GM23248 (cell line): ENCODE results near the gene THOP1. TPM values are rescaled to one million over a fixed set of nuclear protein-coding genes. Genes with fewer than 3 reads are reported as not detected.

Experiments
- DNase-seq: peaks from one replicate; pipeline ENCODE4 v3.0.0-alpha.2; 2015
- H2AFZ ChIP-seq: fragments of 200-600 bp; sonication (generic); 2 replicates; pipeline ENCODE4 v1.6.1; 2016; ENCODE audit warnings: antibody characterized with exemption
- H3F3A ChIP-seq: fragments of 200-600 bp; sonication (generic); 2 replicates; pipeline ENCODE4 v1.6.1; 2016; ENCODE audit warnings: mild to moderate bottlenecking, antibody characterized with exemption, mixed run types; ENCODE audit not compliant: insufficient read depth
- H3K27ac ChIP-seq: fragments of 200-600 bp; sonication (generic); 2 replicates; pipeline ENCODE4 v1.5.1; 2016; ENCODE audit warnings: mild to moderate bottlenecking
- H3K27me3 ChIP-seq: fragments of 200-600 bp; sonication (generic); replicated peaks from 2 replicates; pipeline ENCODE4 v1.6.1; 2016; ENCODE audit warnings: mild to moderate bottlenecking; ENCODE audit not compliant: insufficient read depth
- H3K36me3 ChIP-seq: fragments of 200-600 bp; sonication (generic); 2 replicates; pipeline ENCODE4 v1.6.1; 2016; ENCODE audit warnings: low read depth, mild to moderate bottlenecking
- H3K4me1 ChIP-seq: fragments of 200-600 bp; sonication (generic); 2 replicates; pipeline ENCODE4 v1.6.1; 2016; ENCODE audit warnings: mild to moderate bottlenecking; ENCODE audit not compliant: insufficient read depth
- H3K4me2 ChIP-seq: fragments of 200-600 bp; sonication (generic); one replicate; pipeline ENCODE4 v1.6.1; 2016; ENCODE audit warnings: mild to moderate bottlenecking; ENCODE audit not compliant: unreplicated experiment
- H3K4me3 ChIP-seq: fragments of 200-600 bp; sonication (generic); 2 replicates; pipeline ENCODE4 v1.5.1; 2016; ENCODE audit warnings: mild to moderate bottlenecking
- H3K79me2 ChIP-seq: fragments of 200-600 bp; sonication (generic); 2 replicates; pipeline ENCODE4 v1.6.1; 2016; ENCODE audit warnings: mild to moderate bottlenecking; ENCODE audit not compliant: insufficient read depth
- H3K9ac ChIP-seq: fragments of 200-600 bp; sonication (generic); 2 replicates; pipeline ENCODE4 v1.6.1; 2016; ENCODE audit warnings: mild to moderate bottlenecking
- H3K9me2 ChIP-seq: fragments of 200-600 bp; sonication (generic); 2 replicates; pipeline ENCODE4 v1.6.1; 2016; ENCODE audit warnings: mixed run types, mild to moderate bottlenecking, moderate library complexity; ENCODE audit not compliant: insufficient read depth
- H3K9me3 ChIP-seq: fragments of 200-600 bp; sonication (generic); one replicate; pipeline ENCODE4 v1.6.1; 2017; ENCODE audit warnings: low read depth
- H4K20me1 ChIP-seq: fragments of 200-600 bp; sonication (generic); 2 replicates; pipeline ENCODE4 v1.6.0; 2016; ENCODE audit not compliant: insufficient read depth
- EZH2 ChIP-seq: fragments of 200-600 bp; sonication (generic); IDR thresholded peaks from 2 replicates; pipeline ENCODE4 v1.6.1; 2018; ENCODE audit warnings: antibody characterized with exemption, mild to moderate bottlenecking; ENCODE audit not compliant: insufficient read depth, poor library complexity, severe bottlenecking
- EZH2phosphoT487 ChIP-seq: fragments of 200-600 bp; sonication (generic); IDR thresholded peaks from 2 replicates; pipeline ENCODE4 v1.6.1; 2018; ENCODE audit warnings: antibody characterized with exemption, moderate library complexity, mild to moderate bottlenecking, low read depth; ENCODE audit not compliant: insufficient read depth
- WGBS, 2 experiments: methylation state at CpG; one replicate each; pipeline ENCODE4 v1.1.6; 2015 to 2017; ENCODE audit warnings: low lambda C conversion rate in 2 of 2, low coverage in 1 of 2; ENCODE audit errors: missing lambda C conversion rate in 2 of 2; 5-methylcytosine and 5-hydroxymethylcytosine counted together
- in situ Hi-C: fragments of 300-500 bp; cut with MboI; formaldehyde crosslinking; loops from 2 replicates; pipeline ENCODE4 v1.15.0; 2020
- polyA plus RNA-seq: library from polyadenylated mRNA; unstranded; fragments of >200 nt; fragmentation: Nextera tagmentation; extraction: Ambion mirVana; gene quantifications from 2 replicates; pipeline ENCODE4 v1.2.1, GENCODE V29; 2016
- total RNA-seq: library from RNA; depleted of rRNA; stranded (reverse); fragments of >200 nt; shearing (Covaris generic); gene quantifications from 2 replicates; pipeline ENCODE4 v1.2.3, GENCODE V29; 2014

The THOP1 gene
- total and polyA plus RNA-seq, 2 experiments from 2014 or later, result 64.8 to 136 TPM

- H3K4me3 ChIP-seq, result no peak overlapping the region
- no peak overlapping the region for H3K4me2 ChIP-seq
- H3K79me2 ChIP-seq, result no peaks in the 10 kb centered on the region
- no peak for DNase-seq
- H3K36me3 ChIP-seq, result no peaks in the 10 kb centered on the region; the same call in 1 of the 2 replicates
- H3K4me1 ChIP-seq, result no peaks in the 10 kb centered on the region
- in situ Hi-C loops, result no loop called here
- no peaks in the 10 kb centered on the region for H3K9me3 ChIP-seq
- no peak overlapping the region for H2AFZ ChIP-seq
- H3K9me2 ChIP-seq, result no peaks in the 10 kb centered on the region
- no peak overlapping the region for H3K27ac ChIP-seq
- TF ChIP-seq EZH2, result no peak
- TF ChIP-seq EZH2phosphoT487, result no peak
- no peaks in the 10 kb centered on the region for H3K27me3 ChIP-seq
- no peaks in the 10 kb centered on the region for H3F3A ChIP-seq
- no peak overlapping the region for H3K9ac ChIP-seq
- no peaks in the 10 kb centered on the region for H4K20me1 ChIP-seq
- WGBS, 2 experiments, result 96 to 97% methylated on average over 17 of the region's 17 CpGs
Measured at GRCh38 chr19:2802826-2803225, 17.5 kb downstream of the THOP1 start.

GRCh38 chr19:2803486-2804155 is 18.3 kb downstream of the THOP1 start:
- H3K9me3 ChIP-seq, result no peaks in the 10 kb centered on the region
- no peak overlapping the region for H3K9ac ChIP-seq
- in situ Hi-C loops, result no loop called here
- no peaks in the 10 kb centered on the region; the same call in 1 of the 2 replicates for H3K36me3 ChIP-seq
- no peaks in the 10 kb centered on the region for H3K4me1 ChIP-seq
- TF ChIP-seq EZH2 (no peak), EZH2phosphoT487 (no peak)
- H3K4me3 ChIP-seq, result no peak overlapping the region
- DNase-seq, result no peak
- WGBS, 2 experiments, result 92 to 93% methylated on average over 28 of the region's 29 CpGs
- H3K79me2 ChIP-seq, result no peaks in the 10 kb centered on the region
- H3K4me2 ChIP-seq, result no peak overlapping the region
- no peak overlapping the region for H3K27ac ChIP-seq
- no peaks in the 10 kb centered on the region for H3F3A ChIP-seq
- H4K20me1 ChIP-seq, result no peaks in the 10 kb centered on the region
- no peaks in the 10 kb centered on the region for H3K27me3 ChIP-seq
- no peak overlapping the region for H2AFZ ChIP-seq
- H3K9me2 ChIP-seq, result no peaks in the 10 kb centered on the region

- Histone ChIP-seq H3K9ac (no peak overlapping the region), H4K20me1 (no peaks in the 10 kb centered on the region), H2AFZ (no peak overlapping the region), H3F3A (no peaks in the 10 kb centered on the region), H3K79me2 (no peaks in the 10 kb centered on the region), H3K27ac (no peak overlapping the region), H3K4me2 (no peak overlapping the region), H3K4me3 (no peak overlapping the region), H3K36me3 (no peaks in the 10 kb centered on the region; the same call in 1 of the 2 replicates), H3K9me2 (no peaks in the 10 kb centered on the region), H3K4me1 (no peaks in the 10 kb centered on the region), H3K9me3 (no peaks in the 10 kb centered on the region), H3K27me3 (no peaks in the 10 kb centered on the region)
- TF ChIP-seq EZH2 (no peak), EZH2phosphoT487 (no peak)
- in situ Hi-C loops, result no loop called here
- 84 to 88% methylated on average over 26 to 27 of the region's 27 CpGs for WGBS, 2 experiments
- no peak for DNase-seq
Measured at GRCh38 chr19:2804156-2805004, 19.1 kb downstream of the THOP1 start.

- H3K36me3 ChIP-seq, result no peaks in the 10 kb centered on the region; the same call in 1 of the 2 replicates
- H3K9me3 ChIP-seq, result no peaks in the 10 kb centered on the region
- H3K79me2 ChIP-seq, result no peaks in the 10 kb centered on the region
- WGBS, 2 experiments, result 95 to 96% methylated on average over 22 to 25 of the region's 28 CpGs
- H2AFZ ChIP-seq, result no peak overlapping the region
- no peak overlapping the region for H3K27ac ChIP-seq
- no peak overlapping the region for H3K4me2 ChIP-seq
- TF ChIP-seq EZH2phosphoT487 (no peak), EZH2 (no peak)
- H4K20me1 ChIP-seq, result no peaks in the 10 kb centered on the region
- no peaks in the 10 kb centered on the region for H3K27me3 ChIP-seq
- DNase-seq, result no peak
- H3K4me3 ChIP-seq, result no peak overlapping the region
- H3K9me2 ChIP-seq, result no peaks in the 10 kb centered on the region
- no peaks in the 10 kb centered on the region for H3K4me1 ChIP-seq
- no peaks in the 10 kb centered on the region for H3F3A ChIP-seq
- in situ Hi-C loops, result no loop called here
- H3K9ac ChIP-seq, result no peak overlapping the region
Measured at GRCh38 chr19:2805261-2805900, 20.1 kb downstream of the THOP1 start.
